ENCODE results near the gene HINT3.
"Not testable (repeated sequence)": the region's sequence is repeated elsewhere in the genome, so short reads cannot be mapped to it uniquely, and the experiment has no call there.

The HINT3 gene

GRCh38 chr6:125945378-125946141 is 11.0 kb upstream of the HINT3 start:
- no peak for DNase-seq (ENCODE audit: low spot score)
- TF ChIP-seq, protein P1, sequence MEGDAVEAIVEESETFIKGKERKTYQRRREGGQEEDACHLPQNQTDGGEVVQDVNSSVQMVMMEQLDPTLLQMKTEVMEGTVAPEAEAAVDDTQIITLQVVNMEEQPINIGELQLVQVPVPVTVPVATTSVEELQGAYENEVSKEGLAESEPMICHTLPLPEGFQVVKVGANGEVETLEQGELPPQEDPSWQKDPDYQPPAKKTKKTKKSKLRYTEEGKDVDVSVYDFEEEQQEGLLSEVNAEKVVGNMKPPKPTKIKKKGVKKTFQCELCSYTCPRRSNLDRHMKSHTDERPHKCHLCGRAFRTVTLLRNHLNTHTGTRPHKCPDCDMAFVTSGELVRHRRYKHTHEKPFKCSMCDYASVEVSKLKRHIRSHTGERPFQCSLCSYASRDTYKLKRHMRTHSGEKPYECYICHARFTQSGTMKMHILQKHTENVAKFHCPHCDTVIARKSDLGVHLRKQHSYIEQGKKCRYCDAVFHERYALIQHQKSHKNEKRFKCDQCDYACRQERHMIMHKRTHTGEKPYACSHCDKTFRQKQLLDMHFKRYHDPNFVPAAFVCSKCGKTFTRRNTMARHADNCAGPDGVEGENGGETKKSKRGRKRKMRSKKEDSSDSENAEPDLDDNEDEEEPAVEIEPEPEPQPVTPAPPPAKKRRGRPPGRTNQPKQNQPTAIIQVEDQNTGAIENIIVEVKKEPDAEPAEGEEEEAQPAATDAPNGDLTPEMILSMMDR (IDR thresholded peaks at IDR 0.05; ENCODE audit: extremely low read depth, insufficient read depth, missing control alignments): no peak
- in situ Hi-C loops (cut with MboI; ENCODE audit: low pct_unique_long_range_greater_than_20kb, low sequenced_read_pairs, unreplicated experiment): no loop called here

GRCh38 chr6:125947615-125948014 is 9.0 kb upstream of the HINT3 start:
- no peak for DNase-seq (ENCODE audit: low spot score)
- in situ Hi-C loops (cut with MboI; ENCODE audit: low pct_unique_long_range_greater_than_20kb, low sequenced_read_pairs, unreplicated experiment): no loop called here
- TF ChIP-seq, protein P1 (IDR thresholded peaks at IDR 0.05; ENCODE audit: extremely low read depth, insufficient read depth, missing control alignments): no peak

- TF ChIP-seq, protein P1 (IDR thresholded peaks at IDR 0.05; ENCODE audit: extremely low read depth, insufficient read depth, missing control alignments): no peak
- DNase-seq (ENCODE audit: low spot score): no peak
- in situ Hi-C loops (cut with MboI; ENCODE audit: low pct_unique_long_range_greater_than_20kb, low sequenced_read_pairs, unreplicated experiment): no loop called here
Observed at GRCh38 chr6:125948455-125948854, 8.1 kb upstream of the HINT3 start.

GRCh38 chr6:125949069-125949468 is 7.5 kb upstream of the HINT3 start:
- in situ Hi-C loops (cut with MboI; ENCODE audit: low pct_unique_long_range_greater_than_20kb, low sequenced_read_pairs, unreplicated experiment): no loop called here
- TF ChIP-seq, protein P1 (IDR thresholded peaks at IDR 0.05; ENCODE audit: extremely low read depth, insufficient read depth, missing control alignments): no peak
- DNase-seq (ENCODE audit: low spot score): no peak

DNA sequence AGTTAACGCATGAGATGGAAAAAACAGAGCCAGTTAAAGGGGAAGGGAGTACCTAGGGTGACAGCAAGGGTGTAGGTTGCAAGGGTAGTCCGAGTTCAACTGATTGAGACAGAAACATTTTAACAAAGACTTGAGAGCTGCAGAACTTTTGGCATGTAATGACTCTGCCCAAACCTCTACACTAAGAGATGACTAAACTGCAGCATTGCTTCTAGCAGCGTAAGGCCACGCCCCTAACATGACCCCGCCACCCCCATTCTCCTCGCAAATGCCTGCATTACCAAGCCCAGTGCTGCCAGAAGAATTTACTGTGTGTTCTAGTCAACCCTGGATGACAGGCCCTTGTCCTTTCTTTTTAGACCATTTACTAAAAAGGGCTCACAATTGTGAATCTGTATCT is 6.3 kb upstream of the HINT3 start:
- no peak for DNase-seq (ENCODE audit: low spot score)
- in situ Hi-C loops (cut with MboI; ENCODE audit: low pct_unique_long_range_greater_than_20kb, low sequenced_read_pairs, unreplicated experiment): loop anchor here (25.0 kb wide), 1 partner anchor 638 kb away; the partner anchor contains the start of gene HDDC2
- TF ChIP-seq, protein P1 (IDR thresholded peaks at IDR 0.05; ENCODE audit: extremely low read depth, insufficient read depth, missing control alignments): no peak

GRCh38 chr6:125950716-125951115 is 5.9 kb upstream of the HINT3 start:
- in situ Hi-C loops (cut with MboI; ENCODE audit: low pct_unique_long_range_greater_than_20kb, low sequenced_read_pairs, unreplicated experiment): loop anchor here (25.0 kb wide), 1 partner anchor 638 kb away; the partner anchor contains the start of gene HDDC2
- DNase-seq (ENCODE audit: low spot score): not testable (repeated sequence)

DNA sequence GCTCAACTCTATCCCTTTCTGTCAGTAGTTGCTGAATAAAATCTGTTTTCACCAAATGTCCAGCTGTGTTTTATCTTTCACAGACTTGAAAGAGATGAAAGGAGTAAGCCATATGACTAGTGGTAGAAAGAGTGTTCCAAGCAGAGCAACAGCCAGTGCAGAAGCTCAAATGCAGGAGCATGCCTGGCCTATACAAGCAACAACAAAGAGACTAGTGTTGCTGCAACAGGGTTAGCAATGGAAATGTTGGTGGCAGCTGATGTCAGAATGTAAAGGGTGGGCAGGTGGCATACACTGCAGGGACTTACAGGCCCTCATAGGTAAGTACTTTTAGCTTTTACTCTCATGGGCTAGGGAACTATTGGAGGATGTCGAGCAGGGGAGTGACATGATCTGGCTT is 5.2 kb upstream of the HINT3 start:
- TF ChIP-seq, protein P1 (IDR thresholded peaks at IDR 0.05; ENCODE audit: extremely low read depth, insufficient read depth, missing control alignments): no peak
- in situ Hi-C loops (cut with MboI; ENCODE audit: low pct_unique_long_range_greater_than_20kb, low sequenced_read_pairs, unreplicated experiment): loop anchor here (25.0 kb wide), 1 partner anchor 639 kb away; the partner anchor contains the start of gene HDDC2

More for the DNA sequence above, 5.2 kb upstream of the HINT3 start:
- DNase-seq (ENCODE audit: low spot score): no peak
